GM23338 (cell line): ENCODE data around the gene GPC5.

Experiments
- CTCF ChIP-seq, 2 experiments: fragments of 200-600 bp in 1 of 2; sonication (generic) in 1 of 2; conservative IDR thresholded peaks; 2 replicates each; pipeline versions ENCODE4 v1.5.1 to v1.6.1; 2016 to 2017; ENCODE audit warnings: antibody characterized with exemption in 2 of 2, low read depth in 2 of 2, mild to moderate bottlenecking in 2 of 2, moderate library complexity in 1 of 2
- EZH2 ChIP-seq: fragments of 200-600 bp; sonication (generic); IDR thresholded peaks from one replicate; pipeline ENCODE4 v1.8.0; 2017; ENCODE audit warnings: antibody characterized with exemption, mild to moderate bottlenecking, low read depth; ENCODE audit not compliant: unreplicated experiment
- EZH2phosphoT487 ChIP-seq: fragments of 200-600 bp; sonication (generic); IDR thresholded peaks from one replicate; pipeline ENCODE4 v1.8.1; 2018; ENCODE audit warnings: antibody characterized with exemption; ENCODE audit not compliant: unreplicated experiment
- POLR2AphosphoS5 ChIP-seq: IDR thresholded peaks from 2 replicates; pipeline ENCODE4 v1.6.1; 2016; ENCODE audit warnings: antibody characterized with exemption, low read depth
- REST ChIP-seq: IDR thresholded peaks from one replicate; pipeline ENCODE4 v1.6.1; 2018; ENCODE audit warnings: antibody characterized with exemption; ENCODE audit not compliant: unreplicated experiment

GRCh38 chr13:92355213-92355612 is 956.8 kb downstream of the GPC5 start:
- TF ChIP-seq CTCF (conservative IDR thresholded peaks at IDR 0.05; ENCODE audit: low read depth in 2 of 2) (peak; percentile 57 to 88), EZH2 (no peak), EZH2phosphoT487 (no peak), POLR2AphosphoS5 (no peak), REST (no peak)
